ENCODE measurements around the gene DCXR. TPM values are rescaled to one million over a fixed set of nuclear protein-coding genes. Genes with fewer than 3 reads are reported as not detected.
A peak's percentile ranks its signal among the peaks of the same experiment; 100 is the strongest.

Gene DCXR
- total and polyA plus RNA-seq, 2 of the 13 experiments (the other 11 are each of a cell fraction or from before 2014, with no cell fraction given) = 287 to 311 TPM

GRCh38 chr17:81999587-81999975 is 37.9 kb downstream of the DCXR start (continued):
- TF ChIP-seq ZHX1 (CRISPR knock-in tag; IDR thresholded peaks at IDR 0.05; ENCODE audit: low read depth) (no peak), RAD21 (CRISPR knock-in tag; IDR thresholded peaks at IDR 0.05) (no peak), CEBPB (IDR thresholded peaks at IDR 0.05; ENCODE audit: borderline replicate concordance, low read depth, low read length) (peak; percentile 64; the same call in 1 of the 2 replicates), ZMYM2 (CRISPR knock-in tag; IDR thresholded peaks at IDR 0.05) (no peak), FLYWCH1 (CRISPR knock-in tag; IDR thresholded peaks at IDR 0.05) (no peak), SP4 (CRISPR knock-in tag; IDR thresholded peaks at IDR 0.05) (no peak), BRD4 (CRISPR knock-in tag; IDR thresholded peaks at IDR 0.05) (no peak), ZNF772 (CRISPR knock-in tag; IDR thresholded peaks at IDR 0.05) (peak; percentile 41; the same call in 1 of the 2 replicates), MAFF (IDR thresholded peaks at IDR 0.05; ENCODE audit: low read depth, low read length) (no peak), ZSCAN9 (CRISPR knock-in tag; IDR thresholded peaks at IDR 0.05; ENCODE audit: borderline replicate concordance) (peak; percentile 53; the same call in 1 of the 2 replicates), IKZF1 (IDR thresholded peaks at IDR 0.05) (no peak), ZFAT (CRISPR knock-in tag; conservative IDR thresholded peaks at IDR 0.05) (no peak), ZNF3 (CRISPR knock-in tag; IDR thresholded peaks at IDR 0.05) (no peak)
- TF ChIP-seq, protein P1, sequence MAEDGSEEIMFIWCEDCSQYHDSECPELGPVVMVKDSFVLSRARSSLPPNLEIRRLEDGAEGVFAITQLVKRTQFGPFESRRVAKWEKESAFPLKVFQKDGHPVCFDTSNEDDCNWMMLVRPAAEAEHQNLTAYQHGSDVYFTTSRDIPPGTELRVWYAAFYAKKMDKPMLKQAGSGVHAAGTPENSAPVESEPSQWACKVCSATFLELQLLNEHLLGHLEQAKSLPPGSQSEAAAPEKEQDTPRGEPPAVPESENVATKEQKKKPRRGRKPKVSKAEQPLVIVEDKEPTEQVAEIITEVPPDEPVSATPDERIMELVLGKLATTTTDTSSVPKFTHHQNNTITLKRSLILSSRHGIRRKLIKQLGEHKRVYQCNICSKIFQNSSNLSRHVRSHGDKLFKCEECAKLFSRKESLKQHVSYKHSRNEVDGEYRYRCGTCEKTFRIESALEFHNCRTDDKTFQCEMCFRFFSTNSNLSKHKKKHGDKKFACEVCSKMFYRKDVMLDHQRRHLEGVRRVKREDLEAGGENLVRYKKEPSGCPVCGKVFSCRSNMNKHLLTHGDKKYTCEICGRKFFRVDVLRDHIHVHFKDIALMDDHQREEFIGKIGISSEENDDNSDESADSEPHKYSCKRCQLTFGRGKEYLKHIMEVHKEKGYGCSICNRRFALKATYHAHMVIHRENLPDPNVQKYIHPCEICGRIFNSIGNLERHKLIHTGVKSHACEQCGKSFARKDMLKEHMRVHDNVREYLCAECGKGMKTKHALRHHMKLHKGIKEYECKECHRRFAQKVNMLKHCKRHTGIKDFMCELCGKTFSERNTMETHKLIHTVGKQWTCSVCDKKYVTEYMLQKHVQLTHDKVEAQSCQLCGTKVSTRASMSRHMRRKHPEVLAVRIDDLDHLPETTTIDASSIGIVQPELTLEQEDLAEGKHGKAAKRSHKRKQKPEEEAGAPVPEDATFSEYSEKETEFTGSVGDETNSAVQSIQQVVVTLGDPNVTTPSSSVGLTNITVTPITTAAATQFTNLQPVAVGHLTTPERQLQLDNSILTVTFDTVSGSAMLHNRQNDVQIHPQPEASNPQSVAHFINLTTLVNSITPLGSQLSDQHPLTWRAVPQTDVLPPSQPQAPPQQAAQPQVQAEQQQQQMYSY (CRISPR knock-in tag; IDR thresholded peaks at IDR 0.05) = no peak
- TF ChIP-seq, protein P2, sequence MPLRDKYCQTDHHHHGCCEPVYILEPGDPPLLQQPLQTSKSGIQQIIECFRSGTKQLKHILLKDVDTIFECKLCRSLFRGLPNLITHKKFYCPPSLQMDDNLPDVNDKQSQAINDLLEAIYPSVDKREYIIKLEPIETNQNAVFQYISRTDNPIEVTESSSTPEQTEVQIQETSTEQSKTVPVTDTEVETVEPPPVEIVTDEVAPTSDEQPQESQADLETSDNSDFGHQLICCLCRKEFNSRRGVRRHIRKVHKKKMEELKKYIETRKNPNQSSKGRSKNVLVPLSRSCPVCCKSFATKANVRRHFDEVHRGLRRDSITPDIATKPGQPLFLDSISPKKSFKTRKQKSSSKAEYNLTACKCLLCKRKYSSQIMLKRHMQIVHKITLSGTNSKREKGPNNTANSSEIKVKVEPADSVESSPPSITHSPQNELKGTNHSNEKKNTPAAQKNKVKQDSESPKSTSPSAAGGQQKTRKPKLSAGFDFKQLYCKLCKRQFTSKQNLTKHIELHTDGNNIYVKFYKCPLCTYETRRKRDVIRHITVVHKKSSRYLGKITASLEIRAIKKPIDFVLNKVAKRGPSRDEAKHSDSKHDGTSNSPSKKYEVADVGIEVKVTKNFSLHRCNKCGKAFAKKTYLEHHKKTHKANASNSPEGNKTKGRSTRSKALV (CRISPR knock-in tag; IDR thresholded peaks at IDR 0.05) = no peak
